Activated T-cell treated with anti-CD3 and anti-CD28 coated beads for 24 hours (primary cell): ENCODE results near the gene SUCLG2.
"Not testable (repeated sequence)": the region's sequence is repeated elsewhere in the genome, so short reads cannot be mapped to it uniquely, and the experiment has no call there.

ENCODE experiments used
- DNase-seq: peaks from one replicate; pipeline ENCODE4 v3.0.0-alpha.2; 2020; ENCODE audit warnings: low read depth

The SUCLG2 gene

DNA sequence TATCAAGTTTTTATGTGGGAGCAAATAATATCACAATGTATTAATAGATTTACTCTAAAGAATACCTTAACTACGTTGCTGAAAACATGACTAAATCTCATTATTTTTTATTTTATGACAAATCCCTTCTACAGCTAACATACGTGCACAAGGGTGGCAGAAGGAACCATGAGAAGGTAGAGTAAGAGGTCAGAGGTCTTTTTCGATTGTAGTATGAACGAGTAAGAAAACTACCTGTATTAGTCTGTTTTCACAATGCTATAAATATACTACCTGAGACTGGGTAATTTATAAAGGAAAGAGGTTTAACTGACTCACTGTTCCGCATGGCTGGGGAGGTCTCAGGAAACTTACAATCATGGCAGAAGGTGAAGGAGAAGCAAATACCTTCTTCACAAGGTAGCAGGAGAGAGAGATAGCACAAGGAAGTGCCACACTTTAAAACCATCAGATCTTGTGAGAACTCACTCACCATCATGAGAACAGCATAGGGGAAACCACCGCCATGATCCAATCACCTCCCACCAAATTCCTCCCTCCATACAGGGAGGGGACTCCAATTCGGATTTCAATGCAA lies 95.3 kb downstream of the SUCLG2 start:
- DNase-seq = no peak

DNA sequence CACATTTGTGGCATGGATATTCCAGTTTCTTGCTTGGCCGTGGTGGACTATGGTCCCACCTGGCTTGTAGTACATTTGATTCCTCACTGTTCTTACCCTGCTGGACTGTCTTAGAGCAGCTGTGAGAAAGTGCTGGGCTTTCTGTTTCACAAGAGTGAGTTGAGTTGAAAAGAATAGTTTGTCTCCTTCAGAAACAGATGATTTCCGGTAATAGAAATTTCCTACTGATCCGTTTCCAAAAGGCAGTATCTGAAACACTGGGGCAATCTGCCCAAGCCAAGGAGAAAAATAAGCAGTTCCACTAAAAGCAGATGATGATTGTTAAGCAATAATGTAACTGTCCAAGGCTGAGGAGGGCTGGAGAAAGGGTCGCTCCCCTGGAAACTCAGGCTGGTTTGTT lies 96.0 kb downstream of the SUCLG2 start:
- no peak for DNase-seq

- no peak for DNase-seq
Observed at GRCh38 chr3:67557848-67558355, 96.5 kb downstream of the SUCLG2 start.

GRCh38 chr3:67551361-67552016 lies 102.9 kb downstream of the SUCLG2 start:
- DNase-seq = no peak

DNA sequence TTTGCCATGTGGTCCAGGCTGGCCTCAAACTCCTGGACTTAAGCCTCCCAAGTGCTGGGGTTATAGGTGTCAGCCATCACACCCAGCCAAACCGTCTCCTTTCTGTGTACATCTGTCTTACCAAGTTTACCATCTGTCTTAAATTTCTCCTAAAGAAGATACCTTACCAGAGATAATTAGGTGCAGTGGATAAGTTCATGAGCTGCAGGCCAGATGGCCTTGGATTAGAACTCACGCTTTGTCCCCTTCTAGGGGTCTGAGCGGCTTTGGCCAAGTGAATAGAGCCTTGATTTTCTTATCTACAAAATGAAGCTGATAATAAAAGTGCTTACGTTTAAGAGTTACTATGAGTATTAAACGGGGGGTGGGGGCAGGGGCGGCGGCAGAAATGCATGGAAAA lies 103.9 kb downstream of the SUCLG2 start:
- no peak for DNase-seq

DNA sequence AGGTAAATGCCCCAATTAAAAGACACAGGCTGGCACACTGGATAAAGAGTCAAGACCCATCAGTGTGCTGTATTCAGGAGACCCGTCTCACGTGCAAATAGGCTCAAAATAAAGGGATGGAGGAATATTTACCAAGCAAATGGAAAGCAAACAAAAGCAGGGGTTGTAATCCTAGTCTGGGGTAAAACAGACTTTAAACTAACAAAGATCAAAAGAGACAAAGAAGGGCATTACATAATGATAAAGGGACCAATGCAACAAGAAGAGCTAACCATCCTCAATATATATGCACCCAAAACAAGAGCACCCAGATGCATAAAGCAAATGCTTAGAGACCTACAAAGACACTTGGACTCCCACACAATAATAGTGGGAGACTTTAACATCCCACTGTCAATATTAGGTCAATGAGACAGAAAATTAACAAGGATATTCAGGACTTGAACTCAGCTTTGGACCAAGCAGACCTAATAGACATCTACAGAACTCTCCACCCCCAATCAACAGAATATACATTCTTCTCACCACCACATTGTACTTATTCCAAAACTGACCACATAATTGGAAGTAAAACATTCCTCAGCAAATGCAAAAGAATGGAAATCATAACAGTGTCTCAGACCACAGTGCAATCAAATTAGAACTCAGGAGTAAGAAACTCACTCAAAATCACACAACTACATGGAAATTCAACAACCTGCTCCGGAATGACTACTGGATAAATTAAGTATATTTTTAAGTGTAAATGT lies 111.7 kb downstream of the SUCLG2 start:
- not testable (repeated sequence) for DNase-seq

DNA sequence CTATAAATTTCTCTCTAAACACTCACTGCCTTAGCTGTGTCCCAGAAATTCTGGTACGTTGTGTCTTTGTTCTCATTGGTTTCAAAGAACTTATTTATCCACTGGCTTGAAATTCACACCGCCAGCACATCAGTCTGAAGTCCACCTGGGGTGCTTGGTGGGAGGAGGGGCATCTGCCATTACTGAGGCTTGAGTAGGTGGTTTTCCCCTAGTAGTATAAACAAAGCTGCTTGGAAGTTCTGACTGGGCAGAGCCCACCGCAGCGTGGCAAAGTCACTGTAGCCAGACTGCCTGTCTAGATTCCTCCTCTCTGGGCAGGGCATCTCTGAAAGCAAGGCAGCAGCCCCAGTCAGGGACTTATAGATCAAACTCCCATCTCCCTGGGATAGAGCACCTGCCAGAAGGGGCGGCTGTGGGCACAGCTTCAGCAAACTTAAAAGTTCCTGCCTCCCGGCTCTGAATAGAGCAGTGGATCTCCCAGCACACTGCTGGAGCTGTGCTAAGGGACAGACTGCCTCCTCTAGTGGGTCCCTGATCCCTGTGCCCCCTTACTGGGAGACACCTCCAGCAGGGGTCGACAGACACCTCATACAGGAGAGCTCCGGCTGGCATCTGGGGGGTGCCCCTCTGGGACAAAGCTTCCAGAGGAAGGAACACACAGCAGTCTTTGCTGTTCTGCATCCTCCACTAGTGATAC lies 114.1 kb downstream of the SUCLG2 start:
- DNase-seq = no peak

GRCh38 chr3:67537203-67537602 lies 117.2 kb downstream of the SUCLG2 start:
- DNase-seq = not testable (repeated sequence)

GRCh38 chr3:67535006-67535405 lies 119.4 kb downstream of the SUCLG2 start:
- DNase-seq = no peak

GRCh38 chr3:67534594-67534993 lies 119.8 kb downstream of the SUCLG2 start:
- DNase-seq = no peak

DNA sequence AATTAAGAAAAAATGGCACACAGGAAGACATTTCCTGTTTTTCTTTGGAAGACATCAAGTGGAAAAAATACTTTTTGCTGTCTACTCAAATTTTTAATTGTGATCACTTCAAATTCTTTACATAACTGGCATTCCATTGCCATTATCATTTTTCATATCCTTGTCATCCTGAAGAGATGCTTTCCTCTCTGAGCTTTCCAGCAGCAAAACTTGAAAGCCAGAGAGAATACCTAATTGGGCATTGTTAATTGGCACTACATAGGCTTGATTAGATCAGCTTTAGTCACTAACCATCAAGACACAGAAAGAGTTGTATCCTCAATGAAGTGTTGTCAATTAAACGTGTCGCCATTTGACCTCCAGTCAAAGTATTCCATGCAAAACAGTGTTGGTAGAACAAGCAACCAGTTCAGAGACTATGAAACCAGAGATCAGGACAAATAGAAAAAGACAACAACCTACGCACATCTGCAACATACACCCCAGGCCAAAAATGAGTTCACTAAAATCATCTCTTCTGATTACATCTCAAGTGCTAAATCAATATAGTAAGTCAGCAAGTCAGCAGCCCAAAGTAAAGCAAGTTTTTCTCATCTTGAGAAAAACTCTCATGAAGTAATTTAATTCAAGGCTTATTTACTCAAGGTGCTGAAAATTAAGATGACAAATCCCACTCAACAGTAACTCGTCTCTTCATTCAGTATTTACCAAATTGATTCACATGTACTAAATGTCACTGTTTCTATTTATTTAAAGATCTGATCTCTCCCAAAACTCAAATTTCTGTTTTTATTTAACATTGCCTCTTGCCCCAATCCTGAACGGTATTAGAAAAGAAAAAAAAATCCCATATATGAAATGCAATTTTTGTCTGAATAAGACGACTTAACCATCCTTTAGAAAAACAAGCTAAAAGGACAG lies 123.0 kb downstream of the SUCLG2 start:
- no peak for DNase-seq

GRCh38 chr3:67529915-67530314 lies 124.5 kb downstream of the SUCLG2 start:
- DNase-seq = no peak

DNA sequence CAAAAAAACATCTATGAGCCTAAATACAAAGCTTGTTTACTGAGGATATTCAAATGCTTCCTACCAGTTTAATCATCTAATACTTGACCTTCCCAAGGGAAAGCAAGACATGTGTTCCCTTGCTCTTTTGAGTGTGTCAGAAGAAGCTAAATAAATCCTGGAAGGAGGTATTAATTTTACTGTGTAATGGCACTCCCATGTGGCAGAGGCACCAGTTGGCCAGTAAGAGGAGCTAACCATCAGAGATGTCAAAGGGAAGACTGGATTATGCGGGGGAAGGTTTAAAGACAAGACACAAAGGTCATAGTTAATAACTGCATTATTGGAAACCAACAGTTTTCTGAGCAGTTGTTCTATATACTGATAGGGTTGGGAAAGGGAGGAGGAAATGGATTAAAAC lies 125.1 kb downstream of the SUCLG2 start:
- DNase-seq = no peak

GRCh38 chr3:67526246-67526645 lies 128.2 kb downstream of the SUCLG2 start:
- DNase-seq = no peak

- no peak for DNase-seq
Observed at GRCh38 chr3:67524046-67524445, 130.4 kb downstream of the SUCLG2 start.

DNA sequence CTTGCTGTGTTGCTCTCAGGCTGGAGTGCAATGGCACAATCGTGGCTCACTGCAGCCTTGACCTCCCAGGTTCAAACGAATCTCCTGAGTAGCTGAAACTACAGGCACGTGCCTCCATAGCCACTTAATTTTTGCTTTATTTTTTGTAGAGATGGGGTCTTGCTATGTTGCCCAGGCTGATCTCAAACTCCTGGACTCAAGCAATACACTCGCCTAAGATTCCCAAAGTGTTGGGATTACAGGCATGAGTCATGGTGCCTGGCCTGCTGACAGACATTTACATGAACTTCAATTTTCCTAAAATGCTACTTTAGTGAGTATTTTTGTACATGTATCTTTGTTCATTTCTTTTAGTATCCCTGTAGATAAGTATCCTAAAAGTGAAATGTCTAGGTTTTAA lies 132.3 kb downstream of the SUCLG2 start:
- DNase-seq = no peak

- no peak for DNase-seq
Observed at GRCh38 chr3:67521053-67521646, 133.3 kb downstream of the SUCLG2 start.

DNA sequence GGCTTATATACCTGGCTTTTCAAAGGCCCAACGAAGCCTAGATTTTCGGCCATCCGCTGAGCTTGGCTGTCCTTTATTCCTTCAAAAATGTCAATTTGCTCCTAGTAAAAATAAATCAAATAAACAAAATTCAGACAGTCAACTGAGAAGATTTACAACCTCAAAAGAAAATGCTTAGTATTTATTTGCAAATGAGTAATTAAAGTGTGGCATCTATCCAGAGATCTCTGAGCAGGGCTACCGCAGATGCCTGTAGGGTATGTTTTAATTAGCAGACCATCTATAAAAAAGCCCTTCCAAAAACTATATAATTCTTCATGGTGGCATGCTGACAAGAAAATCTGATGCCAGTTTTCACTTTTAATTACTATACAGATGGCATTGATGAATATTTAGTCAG lies 136.2 kb downstream of the SUCLG2 start:
- DNase-seq = no peak

DNA sequence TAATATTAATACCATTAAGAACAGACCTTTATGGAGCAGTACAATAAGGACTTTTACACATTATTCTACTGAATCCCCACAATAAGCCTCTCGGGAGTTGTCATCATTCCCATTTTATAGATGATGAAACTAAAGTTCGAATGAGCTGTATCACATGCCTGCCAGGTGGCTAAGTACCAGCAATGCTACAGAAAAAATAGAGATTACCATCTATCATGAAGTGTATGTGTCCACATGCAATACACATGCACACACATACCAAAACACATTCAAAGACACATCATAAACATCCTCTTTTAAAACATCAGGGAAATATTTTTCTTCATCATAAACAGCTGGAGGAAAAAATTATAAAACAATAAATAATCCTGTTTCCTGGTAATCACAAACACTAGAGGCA lies 136.6 kb downstream of the SUCLG2 start:
- no peak for DNase-seq

DNA sequence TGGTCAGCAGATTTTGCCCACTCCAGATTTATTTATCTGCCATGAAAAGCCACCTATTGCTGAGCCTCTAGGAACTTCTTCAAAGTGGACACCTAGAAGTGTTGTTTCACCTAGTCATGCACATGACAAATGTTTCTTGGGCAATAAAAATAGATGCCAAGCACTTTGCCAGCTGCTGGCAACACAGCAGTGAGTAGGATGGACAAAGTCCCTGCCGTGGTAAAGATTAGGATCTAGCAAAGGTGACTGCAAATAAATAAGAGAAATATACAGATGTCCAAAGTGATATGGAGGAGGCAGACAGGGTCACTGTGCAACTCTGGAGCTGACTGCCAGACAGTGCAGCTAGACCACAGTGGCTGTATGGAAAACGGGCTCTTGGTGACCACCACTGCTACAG lies 137.9 kb downstream of the SUCLG2 start:
- no peak for DNase-seq

- DNase-seq = no peak
Observed at GRCh38 chr3:67515778-67516177, 138.6 kb downstream of the SUCLG2 start.
